GM19351 (cell line): ENCODE measurements around the gene ELAPOR1.
A peak's percentile ranks its signal among the peaks of the same experiment; 100 is the strongest.

Experiments
- ATAC-seq: cut with Tn5 transposase; IDR thresholded peaks from one replicate; pipeline ENCODE4 v1.9.1; 2021; ENCODE audit warnings: mild to moderate bottlenecking, moderate library complexity; ENCODE audit not compliant: unreplicated experiment

Gene ELAPOR1, protein sequence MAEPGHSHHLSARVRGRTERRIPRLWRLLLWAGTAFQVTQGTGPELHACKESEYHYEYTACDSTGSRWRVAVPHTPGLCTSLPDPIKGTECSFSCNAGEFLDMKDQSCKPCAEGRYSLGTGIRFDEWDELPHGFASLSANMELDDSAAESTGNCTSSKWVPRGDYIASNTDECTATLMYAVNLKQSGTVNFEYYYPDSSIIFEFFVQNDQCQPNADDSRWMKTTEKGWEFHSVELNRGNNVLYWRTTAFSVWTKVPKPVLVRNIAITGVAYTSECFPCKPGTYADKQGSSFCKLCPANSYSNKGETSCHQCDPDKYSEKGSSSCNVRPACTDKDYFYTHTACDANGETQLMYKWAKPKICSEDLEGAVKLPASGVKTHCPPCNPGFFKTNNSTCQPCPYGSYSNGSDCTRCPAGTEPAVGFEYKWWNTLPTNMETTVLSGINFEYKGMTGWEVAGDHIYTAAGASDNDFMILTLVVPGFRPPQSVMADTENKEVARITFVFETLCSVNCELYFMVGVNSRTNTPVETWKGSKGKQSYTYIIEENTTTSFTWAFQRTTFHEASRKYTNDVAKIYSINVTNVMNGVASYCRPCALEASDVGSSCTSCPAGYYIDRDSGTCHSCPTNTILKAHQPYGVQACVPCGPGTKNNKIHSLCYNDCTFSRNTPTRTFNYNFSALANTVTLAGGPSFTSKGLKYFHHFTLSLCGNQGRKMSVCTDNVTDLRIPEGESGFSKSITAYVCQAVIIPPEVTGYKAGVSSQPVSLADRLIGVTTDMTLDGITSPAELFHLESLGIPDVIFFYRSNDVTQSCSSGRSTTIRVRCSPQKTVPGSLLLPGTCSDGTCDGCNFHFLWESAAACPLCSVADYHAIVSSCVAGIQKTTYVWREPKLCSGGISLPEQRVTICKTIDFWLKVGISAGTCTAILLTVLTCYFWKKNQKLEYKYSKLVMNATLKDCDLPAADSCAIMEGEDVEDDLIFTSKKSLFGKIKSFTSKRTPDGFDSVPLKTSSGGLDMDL

GRCh38 chr1:109113590-109114341 is at the start of gene ELAPOR1:
TSS of gene ELAPOR1 (plus strand) at chr1:109114115. CDS start at chr1:109114184, 69 bp downstream.
- ATAC-seq, result peak; percentile 64

DNA sequence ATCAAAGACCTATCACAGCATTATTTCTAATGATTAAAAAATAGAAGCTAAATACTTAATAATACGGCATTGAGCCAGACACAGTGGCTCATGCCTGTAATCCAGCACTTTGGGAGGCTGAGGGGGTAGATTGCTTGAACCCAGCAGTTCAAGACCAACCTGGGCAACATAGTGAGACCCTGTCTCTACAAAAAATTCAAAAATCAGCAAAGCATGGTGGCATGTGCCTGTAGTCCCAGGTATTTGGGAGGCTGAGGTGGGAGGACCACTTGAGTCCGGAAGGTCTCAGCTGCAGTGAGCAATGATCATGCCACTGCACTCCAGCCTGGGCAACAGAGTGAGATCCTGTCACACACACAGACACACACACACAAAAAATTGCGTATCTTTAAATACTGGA is 48.8 kb upstream of the ELAPOR1 start:
- ATAC-seq, result no peak

GRCh38 chr1:109067883-109068282 is 46.0 kb upstream of the ELAPOR1 start:
- no peak for ATAC-seq

DNA sequence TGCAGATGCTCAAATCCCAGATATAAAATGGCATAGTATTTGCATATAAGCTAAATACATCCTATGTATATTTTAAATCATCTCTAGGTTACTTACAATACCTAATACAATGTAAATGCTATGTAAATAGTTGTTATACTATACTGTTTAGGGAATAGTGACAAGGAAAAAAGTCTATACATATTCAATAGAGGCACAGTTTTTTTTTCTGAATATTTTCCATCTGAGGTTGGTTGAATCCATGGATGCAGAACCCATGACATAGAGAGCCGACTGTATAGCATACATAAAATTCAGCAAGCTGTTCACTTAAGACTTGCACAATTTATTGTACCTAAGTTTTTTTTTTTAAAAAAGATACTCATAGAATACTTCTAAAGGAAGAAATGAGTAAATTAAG is 44.6 kb upstream of the ELAPOR1 start:
- no peak for ATAC-seq

GRCh38 chr1:109075531-109076490 is 38.1 kb upstream of the ELAPOR1 start, which contains the start of gene TAF13:
TSS of gene TAF13 (minus strand) at chr1:109076003. CDS start at chr1:109075947, 56 bp downstream.
- peak; percentile 100 for ATAC-seq

- no peak for ATAC-seq
Measured at GRCh38 chr1:109078317-109078716, 35.6 kb upstream of the ELAPOR1 start.

- ATAC-seq, result no peak
Measured at GRCh38 chr1:109079240-109079622, 34.7 kb upstream of the ELAPOR1 start.

- ATAC-seq, result no peak
Measured at GRCh38 chr1:109080441-109081082, 33.4 kb upstream of the ELAPOR1 start.

DNA sequence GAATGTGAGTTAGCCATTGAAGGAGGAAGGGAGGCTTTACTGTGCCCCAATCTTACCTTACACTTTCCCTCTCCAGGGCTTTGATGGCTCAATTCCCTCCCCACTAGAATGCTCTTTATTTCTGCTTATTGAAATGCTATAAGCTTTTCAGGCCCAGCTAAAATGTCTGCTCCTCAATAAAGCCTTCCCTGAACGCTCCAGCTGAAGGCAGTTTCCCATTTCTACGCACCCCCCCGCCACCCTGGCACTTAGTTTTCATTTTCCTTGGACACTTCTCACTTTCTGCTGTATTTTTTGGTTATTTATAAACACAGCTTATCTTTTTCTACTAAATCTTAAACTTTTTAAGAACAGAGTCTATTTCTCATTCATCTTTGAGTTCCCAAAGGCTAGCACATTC is 30.4 kb upstream of the ELAPOR1 start:
- ATAC-seq, result no peak

DNA sequence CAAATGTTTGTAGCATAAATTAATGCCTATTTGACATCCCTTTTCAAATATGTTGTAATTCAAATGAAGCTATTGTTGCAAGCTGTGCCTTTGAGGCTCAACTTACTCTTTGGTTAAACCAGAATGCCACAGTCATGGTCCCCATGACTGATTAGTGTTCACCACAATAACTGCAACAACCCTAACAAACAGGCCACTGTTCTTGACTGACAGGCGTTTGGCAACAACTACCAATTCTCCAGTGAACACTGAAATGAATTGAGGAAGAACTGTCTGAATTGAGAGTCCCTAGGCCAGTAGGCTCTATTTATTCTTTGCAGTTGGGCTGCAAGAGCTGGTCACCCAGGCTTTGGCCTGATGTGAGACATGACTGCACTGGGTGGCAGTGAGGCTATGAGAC is 30.0 kb upstream of the ELAPOR1 start:
- ATAC-seq, result no peak

- no peak for ATAC-seq
Measured at GRCh38 chr1:109084563-109085517, 29.1 kb upstream of the ELAPOR1 start.

DNA sequence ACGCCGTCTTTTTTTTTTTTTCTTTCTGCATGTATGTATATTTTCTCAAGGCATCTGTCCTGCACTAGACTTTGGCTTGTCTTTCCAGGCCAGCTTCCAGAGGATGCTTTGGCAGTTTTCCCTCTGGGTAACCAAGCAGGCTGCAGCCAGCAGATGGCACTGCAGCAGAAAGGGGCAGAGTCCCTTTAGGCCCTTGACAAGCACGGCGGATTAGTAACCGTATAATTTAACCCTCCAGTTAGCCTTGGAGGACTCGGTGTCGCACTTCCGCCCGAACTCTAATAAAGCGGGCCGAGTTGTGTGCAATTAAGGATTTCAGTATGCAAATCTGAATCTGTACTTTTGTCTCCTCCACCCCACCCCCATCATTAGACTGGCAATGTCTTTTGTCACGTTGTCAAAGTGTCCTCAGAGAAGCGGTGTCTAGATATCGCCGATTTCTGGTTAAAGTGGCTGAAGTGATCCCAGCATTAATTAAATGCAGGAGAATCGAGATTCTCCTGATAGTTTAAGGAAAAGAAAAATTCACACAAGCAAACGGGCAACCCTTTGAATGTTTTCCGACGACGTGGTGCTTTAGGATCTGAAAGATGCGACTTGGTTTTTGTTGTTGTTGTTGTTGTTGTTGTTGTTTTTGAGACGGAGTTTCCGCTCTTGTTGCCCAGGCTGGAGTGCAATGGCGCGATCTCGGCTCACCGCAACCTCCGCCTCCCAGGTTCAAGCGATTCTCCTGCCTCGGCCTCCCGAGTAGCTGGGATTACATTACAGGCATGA is 24.5 kb upstream of the ELAPOR1 start:
- ATAC-seq, result no peak

DNA sequence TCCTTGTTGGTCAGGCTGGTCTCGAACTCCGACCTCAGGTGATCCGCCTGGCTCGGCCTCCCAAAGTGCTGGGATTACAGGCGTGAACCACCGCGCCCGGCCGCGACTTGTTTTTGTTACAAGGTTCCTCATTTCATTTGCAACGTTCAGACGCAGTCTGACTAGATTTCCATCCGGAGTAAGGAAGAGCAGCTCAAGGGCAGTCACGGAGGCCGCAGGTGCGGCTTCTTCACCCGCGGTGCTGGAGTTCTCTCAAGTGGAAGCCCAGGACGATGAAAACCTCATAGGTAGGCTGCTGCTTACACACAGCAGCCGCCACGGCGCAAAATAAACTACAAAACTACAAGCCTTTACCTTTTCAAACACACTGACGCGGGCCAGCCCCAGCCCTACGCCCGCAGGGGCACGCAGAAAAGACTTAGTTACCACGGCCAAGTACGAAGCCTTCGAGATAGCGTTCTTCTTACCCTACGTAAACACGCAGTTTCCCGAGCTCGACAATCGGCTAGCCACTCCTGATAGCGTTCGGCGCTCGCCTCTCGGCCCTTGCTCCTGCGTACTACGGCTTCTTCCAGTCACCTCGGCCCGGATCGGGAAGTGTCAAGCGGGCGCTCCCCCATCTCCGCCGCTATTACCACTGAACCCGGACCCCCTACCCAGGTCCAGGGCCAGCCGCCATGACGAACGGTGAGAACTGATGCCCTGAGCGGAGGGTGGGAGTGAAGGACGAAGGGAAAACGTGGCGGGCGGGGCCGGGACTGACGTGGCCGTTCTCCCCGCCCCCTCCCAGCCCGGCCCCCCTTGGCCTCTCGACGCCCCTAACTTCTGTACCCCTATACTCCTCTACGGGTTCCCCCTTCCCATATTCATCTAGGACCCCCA is 23.5 kb upstream of the ELAPOR1 start, which contains the start of gene TMEM167B:
TSS of gene TMEM167B (plus strand) at position 569 of the 882 bp plus-strand sequence. CDS start at position 678, 109 bp downstream.
- ATAC-seq, result peak; percentile 81

DNA sequence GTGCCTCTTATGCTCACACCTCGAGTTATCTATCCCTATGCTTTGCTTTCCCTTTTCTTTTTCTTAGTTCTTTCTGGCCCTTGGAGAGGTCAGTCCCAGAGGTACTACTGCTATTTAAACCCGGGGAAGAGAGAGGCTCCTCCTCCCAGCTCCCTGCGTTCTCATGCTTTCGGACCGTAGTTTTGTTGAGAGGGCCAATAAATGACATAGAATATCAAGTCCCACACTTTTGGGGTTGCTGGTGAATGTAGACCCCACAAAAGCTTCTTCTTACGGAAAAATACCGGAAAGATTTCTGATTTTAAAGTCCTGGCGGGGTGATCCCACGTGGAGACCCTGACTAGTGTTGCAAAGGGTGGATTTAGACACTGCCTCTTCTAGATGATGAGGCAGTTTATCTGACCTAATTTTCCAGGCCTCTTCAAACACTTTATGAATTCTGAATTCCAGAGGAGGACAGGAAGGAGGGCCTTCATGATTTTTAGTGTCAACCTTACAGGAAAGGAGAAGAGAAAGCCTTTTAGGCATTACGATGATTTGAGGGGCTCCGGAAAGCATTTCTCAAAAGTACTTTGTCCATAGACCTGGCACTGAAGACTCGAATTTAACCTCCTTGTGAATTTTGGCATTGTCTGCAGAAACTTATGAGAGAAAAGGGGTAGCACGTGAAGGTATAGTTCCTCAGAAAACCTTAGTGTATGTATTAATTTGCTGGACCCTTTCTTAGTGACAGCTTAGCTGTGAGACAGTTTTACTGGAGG is 22.7 kb upstream of the ELAPOR1 start:
- peak; percentile 56 for ATAC-seq

DNA sequence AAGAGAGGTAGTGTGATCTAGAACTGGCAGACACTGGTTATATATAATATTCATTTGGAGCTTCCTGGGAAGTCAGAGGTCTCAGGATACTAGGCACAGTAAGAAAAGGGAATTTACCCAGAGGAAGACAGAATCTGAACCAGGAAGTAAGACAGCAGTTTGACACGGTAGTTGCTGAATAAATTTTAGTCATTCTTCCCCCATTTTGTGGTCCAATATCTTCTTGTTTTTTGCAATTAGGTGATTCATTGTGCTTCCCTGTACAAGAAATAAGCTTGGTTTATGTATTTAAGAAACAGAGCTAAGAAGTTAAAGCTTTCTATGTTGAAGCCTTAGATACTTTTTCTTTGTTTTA is 22.1 kb upstream of the ELAPOR1 start:
- no peak for ATAC-seq
